ENCODE data around the gene OR2G3.

DNA sequence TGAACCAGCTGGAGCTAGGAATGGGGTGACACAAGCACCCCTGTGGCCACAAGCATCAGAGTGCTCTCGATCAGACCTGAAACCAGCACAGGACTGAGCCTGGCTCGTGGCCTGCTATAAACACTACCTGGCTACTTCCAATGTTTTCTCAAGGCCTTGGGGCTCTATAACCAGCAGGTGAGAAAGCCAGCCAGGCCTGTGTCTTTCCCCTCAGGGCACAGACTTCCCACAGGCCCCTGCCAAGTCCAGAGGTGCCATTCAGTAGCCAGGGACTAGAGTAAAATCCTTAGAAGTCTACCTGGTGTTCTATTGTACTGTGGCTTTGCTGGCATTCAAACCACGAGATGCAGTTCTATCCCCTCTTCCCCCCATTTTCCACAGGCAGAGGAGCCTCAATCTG lies 22.6 kb downstream of the OR2G3 start:
- TF ChIP-seq, protein P1, sequence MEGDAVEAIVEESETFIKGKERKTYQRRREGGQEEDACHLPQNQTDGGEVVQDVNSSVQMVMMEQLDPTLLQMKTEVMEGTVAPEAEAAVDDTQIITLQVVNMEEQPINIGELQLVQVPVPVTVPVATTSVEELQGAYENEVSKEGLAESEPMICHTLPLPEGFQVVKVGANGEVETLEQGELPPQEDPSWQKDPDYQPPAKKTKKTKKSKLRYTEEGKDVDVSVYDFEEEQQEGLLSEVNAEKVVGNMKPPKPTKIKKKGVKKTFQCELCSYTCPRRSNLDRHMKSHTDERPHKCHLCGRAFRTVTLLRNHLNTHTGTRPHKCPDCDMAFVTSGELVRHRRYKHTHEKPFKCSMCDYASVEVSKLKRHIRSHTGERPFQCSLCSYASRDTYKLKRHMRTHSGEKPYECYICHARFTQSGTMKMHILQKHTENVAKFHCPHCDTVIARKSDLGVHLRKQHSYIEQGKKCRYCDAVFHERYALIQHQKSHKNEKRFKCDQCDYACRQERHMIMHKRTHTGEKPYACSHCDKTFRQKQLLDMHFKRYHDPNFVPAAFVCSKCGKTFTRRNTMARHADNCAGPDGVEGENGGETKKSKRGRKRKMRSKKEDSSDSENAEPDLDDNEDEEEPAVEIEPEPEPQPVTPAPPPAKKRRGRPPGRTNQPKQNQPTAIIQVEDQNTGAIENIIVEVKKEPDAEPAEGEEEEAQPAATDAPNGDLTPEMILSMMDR (optimal IDR thresholded peaks at IDR 0.05 in 1 of 3, IDR thresholded peaks at IDR 0.05 in 1 of 3, conservative IDR thresholded peaks at IDR 0.05 in 1 of 3; ENCODE audit: extremely low read depth in 1 of 3, insufficient read depth in 2 of 3, low read length in 3 of 3) = no peak
- TF ChIP-seq EZH2 (IDR thresholded peaks at IDR 0.05; ENCODE audit: low read length) = no peak

Data from keratinocyte (primary cell).